ENCODE measurements around the gene MRPL24. TPM values are rescaled to one million over a fixed set of nuclear protein-coding genes. Genes with fewer than 3 reads are reported as not detected.
A peak's percentile ranks its signal among the peaks of the same experiment; 100 is the strongest.

Gene MRPL24
- total and polyA plus RNA-seq, 2 of the 4 experiments (the other 2 are of a cell fraction), result 68.8 to 99.5 TPM

DNA sequence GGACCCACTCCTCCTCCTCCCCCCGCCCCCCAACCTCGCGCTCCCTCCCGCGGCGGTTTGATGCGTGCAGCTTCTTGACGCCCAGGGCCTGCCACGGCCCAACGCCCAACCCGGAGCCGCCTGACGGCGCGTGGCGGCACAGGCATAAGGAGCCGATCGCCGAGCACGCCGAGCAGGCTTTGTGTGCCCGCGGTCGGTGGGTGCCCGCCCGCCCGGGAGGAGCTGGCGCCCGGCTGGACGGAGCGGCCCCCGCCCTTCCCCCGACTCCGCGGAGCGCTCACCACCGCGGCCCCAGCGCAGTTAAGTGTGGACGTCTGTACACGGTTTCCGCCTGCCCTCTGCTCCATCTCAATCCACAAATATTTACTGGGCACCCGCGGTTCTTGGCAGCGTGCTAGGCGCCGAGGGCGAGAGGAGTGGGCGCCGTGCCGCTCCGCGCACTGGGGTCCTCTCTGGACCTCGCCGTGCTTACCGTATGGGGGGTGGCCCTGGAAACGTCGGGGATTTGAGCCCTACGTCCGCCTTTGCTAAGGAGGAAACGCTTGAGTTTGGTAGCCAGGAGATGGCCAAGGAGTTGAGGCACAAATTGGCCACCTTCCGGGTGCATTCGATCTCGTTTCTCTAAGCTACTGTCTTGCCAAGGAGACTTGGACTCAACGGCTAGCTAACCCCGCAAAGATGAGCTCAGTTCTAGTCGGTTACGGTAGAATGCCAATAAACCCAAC is 11.0 kb upstream of the MRPL24 start:
- Histone ChIP-seq H3K36me3 (ENCODE audit: control insufficient read depth, insufficient read depth, low read length) (no peaks in the 10 kb centered on the region), H2AK5ac (ENCODE audit: low read depth, low read length) (peak overlapping the region; percentile 49), H3K18ac (ENCODE audit: low read depth, low read length) (peak overlapping the region; percentile 58), H3K9me3 (ENCODE audit: control insufficient read depth, insufficient read depth, low read length) (no peaks in the 10 kb centered on the region), H2AFZ (replicated peaks; ENCODE audit: low read length, poor library complexity) (peak overlapping the region; percentile 95), H3K79me1 (ENCODE audit: low read depth in 1 of 2, low read length in 2 of 2) (peaks cover 10 to 50% of the 10 kb centered on the region in 2 experiments), H3K56ac (ENCODE audit: extremely low read depth, insufficient read depth, low read length) (peak overlapping the region; percentile 79), H3K4me3 (ENCODE audit: insufficient read depth, low read depth, low read length) (peak overlapping the region; percentile 86), H3K27me3 (ENCODE audit: control insufficient read depth, insufficient read depth, low read length) (no peaks in the 10 kb centered on the region), H2BK120ac (ENCODE audit: low read depth, low read length) (peak overlapping the region; percentile 58), H3K9ac (ENCODE audit: low read depth, low read length) (peak overlapping the region; percentile 91), H3K4me2 (ENCODE audit: low read depth, low read length) (peak overlapping the region; percentile 90), H4K91ac (ENCODE audit: insufficient read depth, low read depth, low read length) (peak overlapping the region; percentile 86), H4K8ac (ENCODE audit: low read depth in 2 of 2, low read length in 2 of 2) (peak overlapping the region; percentile 90 to 95), H3K4me1 (ENCODE audit: control insufficient read depth, insufficient read depth, low read length) (peaks cover 31% of the 10 kb centered on the region), H3K9me1 (ENCODE audit: insufficient read depth, low read length) (0 out of 2 replicates have a peak, but pooled peaks cover 12% of the 10 kb centered on the region), H2BK20ac (ENCODE audit: low read depth, low read length) (no peak overlapping the region), H4K20me1 (ENCODE audit: insufficient read depth, low read length) (no peaks in the 10 kb centered on the region), H3K4ac (ENCODE audit: low read depth, low read length) (peak overlapping the region; percentile 95), H2BK15ac (ENCODE audit: low read depth, low read length) (peak overlapping the region; percentile 39; the same call in 1 of the 3 replicates), H3K23ac (ENCODE audit: low read depth, low read length) (peak overlapping the region; percentile 78), H3K14ac (replicated peaks; ENCODE audit: low read depth, low read length) (peak overlapping the region; percentile 92), H4K5ac (ENCODE audit: low read depth, low read length) (peak overlapping the region; percentile 77), H2BK5ac (ENCODE audit: low read depth, low read length, poor library complexity, severe bottlenecking) (peak overlapping the region; percentile 77), H3K27ac (ENCODE audit: insufficient read depth, low read length) (peak overlapping the region; percentile 95), H2AK9ac (replicated peaks; ENCODE audit: low read depth, low read length, poor library complexity) (peak overlapping the region; percentile 97)
- in situ Hi-C loops (cut with MboI; ENCODE audit: low sequenced_read_pairs), result no loop called here
- dilution Hi-C loops (cut with HindIII; ENCODE audit: low sequenced_read_pairs, unreplicated experiment), result no loop called here
- BruUV-seq (replicated peaks), result TSS peak; percentile 62
- DNase-seq (peak; percentile 95), ATAC-seq (ENCODE audit: low read depth) (peak; percentile 74)
- ChIA-PET POLR2A (ENCODE audit: unreplicated experiment) (interaction anchor here (1.2 kb wide), 1 partner anchor 15 kb away, joined by 7 read pairs; the partner anchor contains the start of gene PRCC), CTCF (interaction anchor here (1.3 kb wide), 1 partner anchor 46 kb away, joined by 4 read pairs; the partner anchor contains the start of gene CRABP2)
- 0% methylated on average over 26 of the region's 68 CpGs; no CpG with 5 or more reads in 1 of the 2 experiments for WGBS, 2 experiments (ENCODE audit: extremely low coverage in 2 of 2, insufficient read length in 1 of 2)
- intact Hi-C loops (cut with micrococcal nuclease), result loop anchor here (2.0 kb wide), 1 partner anchor 15 kb away; the partner anchor contains the start of gene PRCC
- TF ChIP-seq, protein P1, sequence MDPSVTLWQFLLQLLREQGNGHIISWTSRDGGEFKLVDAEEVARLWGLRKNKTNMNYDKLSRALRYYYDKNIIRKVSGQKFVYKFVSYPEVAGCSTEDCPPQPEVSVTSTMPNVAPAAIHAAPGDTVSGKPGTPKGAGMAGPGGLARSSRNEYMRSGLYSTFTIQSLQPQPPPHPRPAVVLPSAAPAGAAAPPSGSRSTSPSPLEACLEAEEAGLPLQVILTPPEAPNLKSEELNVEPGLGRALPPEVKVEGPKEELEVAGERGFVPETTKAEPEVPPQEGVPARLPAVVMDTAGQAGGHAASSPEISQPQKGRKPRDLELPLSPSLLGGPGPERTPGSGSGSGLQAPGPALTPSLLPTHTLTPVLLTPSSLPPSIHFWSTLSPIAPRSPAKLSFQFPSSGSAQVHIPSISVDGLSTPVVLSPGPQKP (IDR thresholded peaks at IDR 0.05; ENCODE audit: borderline replicate concordance, low read depth, low read length), result no peak
- peak; percentile 7; the same call in 1 of the 2 replicates for TF ChIP-seq MAFK (IDR thresholded peaks at IDR 0.05; ENCODE audit: low read depth, low read length)
- no peak for TF ChIP-seq NFE2L2 (IDR thresholded peaks at IDR 0.05; ENCODE audit: low read depth, low read length)
- no peak for TF ChIP-seq RFX5 (IDR thresholded peaks at IDR 0.05; ENCODE audit: low read depth, low read length)
- no peak for TF ChIP-seq RAD21 (IDR thresholded peaks at IDR 0.05; ENCODE audit: low read length)
- no peak for TF ChIP-seq CHD1 (IDR thresholded peaks at IDR 0.05; ENCODE audit: low read depth, low read length)
- TF ChIP-seq SMC3 (IDR thresholded peaks at IDR 0.05; ENCODE audit: low read depth, low read length), result no peak
- peak; percentile 100 for TF ChIP-seq MAZ (IDR thresholded peaks at IDR 0.05; ENCODE audit: borderline replicate concordance, low read depth, low read length)
- TF ChIP-seq BHLHE40 (IDR thresholded peaks at IDR 0.05; ENCODE audit: low read depth, low read length), result peak; percentile 77
- peak; percentile 84 for TF ChIP-seq MXI1 (IDR thresholded peaks at IDR 0.05; ENCODE audit: borderline replicate concordance, low read depth, low read length)
- no peak for TF ChIP-seq RCOR1 (IDR thresholded peaks at IDR 0.05; ENCODE audit: insufficient replicate concordance, low read length)
- TF ChIP-seq, protein P2, sequence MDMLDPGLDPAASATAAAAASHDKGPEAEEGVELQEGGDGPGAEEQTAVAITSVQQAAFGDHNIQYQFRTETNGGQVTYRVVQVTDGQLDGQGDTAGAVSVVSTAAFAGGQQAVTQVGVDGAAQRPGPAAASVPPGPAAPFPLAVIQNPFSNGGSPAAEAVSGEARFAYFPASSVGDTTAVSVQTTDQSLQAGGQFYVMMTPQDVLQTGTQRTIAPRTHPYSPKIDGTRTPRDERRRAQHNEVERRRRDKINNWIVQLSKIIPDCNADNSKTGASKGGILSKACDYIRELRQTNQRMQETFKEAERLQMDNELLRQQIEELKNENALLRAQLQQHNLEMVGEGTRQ (IDR thresholded peaks at IDR 0.05; ENCODE audit: low read depth, low read length), result peak; percentile 76
- TF ChIP-seq, protein P3, sequence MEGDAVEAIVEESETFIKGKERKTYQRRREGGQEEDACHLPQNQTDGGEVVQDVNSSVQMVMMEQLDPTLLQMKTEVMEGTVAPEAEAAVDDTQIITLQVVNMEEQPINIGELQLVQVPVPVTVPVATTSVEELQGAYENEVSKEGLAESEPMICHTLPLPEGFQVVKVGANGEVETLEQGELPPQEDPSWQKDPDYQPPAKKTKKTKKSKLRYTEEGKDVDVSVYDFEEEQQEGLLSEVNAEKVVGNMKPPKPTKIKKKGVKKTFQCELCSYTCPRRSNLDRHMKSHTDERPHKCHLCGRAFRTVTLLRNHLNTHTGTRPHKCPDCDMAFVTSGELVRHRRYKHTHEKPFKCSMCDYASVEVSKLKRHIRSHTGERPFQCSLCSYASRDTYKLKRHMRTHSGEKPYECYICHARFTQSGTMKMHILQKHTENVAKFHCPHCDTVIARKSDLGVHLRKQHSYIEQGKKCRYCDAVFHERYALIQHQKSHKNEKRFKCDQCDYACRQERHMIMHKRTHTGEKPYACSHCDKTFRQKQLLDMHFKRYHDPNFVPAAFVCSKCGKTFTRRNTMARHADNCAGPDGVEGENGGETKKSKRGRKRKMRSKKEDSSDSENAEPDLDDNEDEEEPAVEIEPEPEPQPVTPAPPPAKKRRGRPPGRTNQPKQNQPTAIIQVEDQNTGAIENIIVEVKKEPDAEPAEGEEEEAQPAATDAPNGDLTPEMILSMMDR (conservative IDR thresholded peaks at IDR 0.05; ENCODE audit: low read depth, low read length), result peak; percentile 6; the same call in 1 of the 2 replicates

Data from IMR-90 (cell line).